IMR-90 (cell line): ENCODE data around the gene TMEM237. TPM values are rescaled to one million over a fixed set of nuclear protein-coding genes. Genes with fewer than 3 reads are reported as not detected.

ENCODE experiments used
- ATAC-seq: fragments of 200-7000 bp; cut with Tn5 transposase; 2 replicates; pipeline ENCODE4 v1.9.1; 2020; ENCODE audit warnings: low read depth, mild to moderate bottlenecking, moderate library complexity
- BruUV-seq: library from RNA; stranded (reverse); fragments of 400-500 nt; replicated peaks from 2 replicates; lab custom pipeline; 2021; lab: Mats Ljungman, UMichigan
- CTCF ChIA-PET: fragments of 300-600 bp; formaldehyde crosslinking; extraction: SDS; loops from one replicate; lab custom pipeline; 2021; ENCODE audit warnings: antibody characterized with exemption; lab: Yijun Ruan, JAX
- POLR2A ChIA-PET: fragments of 300-600 bp; sonication (Branson Sonifier 250); formaldehyde crosslinking; loops from one replicate; lab custom pipeline; 2022; ENCODE audit warnings: antibody characterized with exemption; ENCODE audit not compliant: unreplicated experiment; lab: Charles Lee
- DNase-seq: peaks from one replicate; pipeline ENCODE4 v3.0.0; 2013
- H2AFZ ChIP-seq: replicated peaks from 2 replicates; pipeline ENCODE3; 2013; ENCODE audit warnings: low read length, mild to moderate bottlenecking; ENCODE audit not compliant: poor library complexity
- H2AK5ac ChIP-seq: 2 replicates; pipeline ENCODE4 v1.6.1; 2013; ENCODE audit warnings: low read depth, low read length, inconsistent platforms
- H2AK9ac ChIP-seq: replicated peaks from 2 replicates; pipeline ENCODE3; 2013; ENCODE audit warnings: mild to moderate bottlenecking, low read depth, low read length, moderate library complexity; ENCODE audit not compliant: poor library complexity
- H2BK120ac ChIP-seq: 2 replicates; pipeline ENCODE4 v1.6.1; 2013; ENCODE audit warnings: low read depth, low read length, inconsistent platforms
- H2BK15ac ChIP-seq: 3 replicates; pipeline ENCODE4 v1.6.1; 2013; ENCODE audit warnings: low read depth, low read length, inconsistent platforms
- H2BK20ac ChIP-seq: 2 replicates; pipeline ENCODE4 v1.6.1; 2013; ENCODE audit warnings: low read depth, mild to moderate bottlenecking, inconsistent platforms, low read length, moderate library complexity
- H2BK5ac ChIP-seq: 2 replicates; pipeline ENCODE4 v1.6.1; 2013; ENCODE audit warnings: mild to moderate bottlenecking, low read depth, low read length, inconsistent platforms; ENCODE audit not compliant: poor library complexity, severe bottlenecking
- H3K14ac ChIP-seq: replicated peaks from 2 replicates; pipeline ENCODE4 v1.6.1; 2013; ENCODE audit warnings: low read depth, low read length, inconsistent platforms
- H3K18ac ChIP-seq: 2 replicates; pipeline ENCODE4 v1.6.1; 2013; ENCODE audit warnings: low read depth, low read length, control low read depth
- H3K23ac ChIP-seq: 2 replicates; pipeline ENCODE4 v1.6.1; 2013; ENCODE audit warnings: low read depth, low read length, inconsistent platforms
- H3K27ac ChIP-seq: 2 replicates; pipeline ENCODE4 v1.5.1; 2013; ENCODE audit warnings: mild to moderate bottlenecking, control low read depth, low read length; ENCODE audit not compliant: insufficient read depth
- H3K27me3 ChIP-seq: 2 replicates; pipeline ENCODE4 v1.6.1; 2013; ENCODE audit warnings: low read length; ENCODE audit not compliant: control insufficient read depth, insufficient read depth
- H3K36me3 ChIP-seq: 2 replicates; pipeline ENCODE4 v1.6.1; 2013; ENCODE audit warnings: low read length, mixed read lengths; ENCODE audit not compliant: control insufficient read depth, insufficient read depth
- H3K4ac ChIP-seq: 2 replicates; pipeline ENCODE4 v1.6.1; 2013; ENCODE audit warnings: low read depth, low read length, inconsistent platforms
- H3K4me1 ChIP-seq: 2 replicates; pipeline ENCODE4 v1.6.1; 2013; ENCODE audit warnings: low read length, mixed read lengths; ENCODE audit not compliant: control insufficient read depth, insufficient read depth
- H3K4me2 ChIP-seq: 2 replicates; pipeline ENCODE4 v1.6.1; 2013; ENCODE audit warnings: low read depth, mild to moderate bottlenecking, control low read depth, low read length, moderate library complexity
- H3K4me3 ChIP-seq: 2 replicates; pipeline ENCODE4 v1.5.1; 2013; ENCODE audit warnings: low read depth, mild to moderate bottlenecking, control low read depth, low read length, moderate library complexity; ENCODE audit not compliant: insufficient read depth
- H3K56ac ChIP-seq: 2 replicates; pipeline ENCODE4 v1.6.1; 2013; ENCODE audit warnings: low read length, inconsistent platforms; ENCODE audit not compliant: insufficient read depth; ENCODE audit errors: extremely low read depth
- H3K79me1 ChIP-seq, 2 experiments: 2 replicates each; pipeline ENCODE4 v1.6.1; 2013; ENCODE audit warnings: low read length in 2 of 2, inconsistent platforms in 1 of 2, low read depth in 1 of 2
- H3K9ac ChIP-seq: 2 replicates; pipeline ENCODE4 v1.6.1; 2013; ENCODE audit warnings: low read depth, low read length, control low read depth
- H3K9me1 ChIP-seq: 2 replicates; pipeline ENCODE4 v1.6.1; 2013; ENCODE audit warnings: low read length, inconsistent platforms; ENCODE audit not compliant: insufficient read depth
- H3K9me3 ChIP-seq: 2 replicates; pipeline ENCODE4 v1.6.1; 2013; ENCODE audit warnings: low read length; ENCODE audit not compliant: control insufficient read depth, insufficient read depth
- H4K20me1 ChIP-seq: 2 replicates; pipeline ENCODE4 v1.6.1; 2013; ENCODE audit warnings: low read length, inconsistent platforms; ENCODE audit not compliant: insufficient read depth
- H4K5ac ChIP-seq: 2 replicates; pipeline ENCODE4 v1.6.1; 2013; ENCODE audit warnings: mild to moderate bottlenecking, low read depth, low read length, control low read depth
- H4K8ac ChIP-seq, 2 experiments: 2 replicates each; pipeline ENCODE4 v1.6.1; 2013; ENCODE audit warnings: low read depth in 2 of 2, low read length in 2 of 2, control low read depth in 1 of 2, inconsistent platforms in 1 of 2
- H4K91ac ChIP-seq: 2 replicates; pipeline ENCODE4 v1.6.1; 2013; ENCODE audit warnings: low read depth, low read length, inconsistent platforms; ENCODE audit not compliant: insufficient read depth
- BHLHE40 ChIP-seq: fragments of 150-350 bp; IDR thresholded peaks from 2 replicates; pipeline ENCODE4 v1.6.1; 2016; ENCODE audit warnings: mild to moderate bottlenecking, low read depth, low read length
- WGBS, 2 experiments: methylation state at CpG; one replicate each; pipeline versions ENCODE4 v1.1.5 to v1.1.7; 2013; ENCODE audit warnings: missing lambda C conversion rate in 2 of 2; ENCODE audit not compliant: insufficient read length in 1 of 2; ENCODE audit errors: extremely low coverage in 2 of 2; 5-methylcytosine and 5-hydroxymethylcytosine counted together
- dilution Hi-C: fragments of 300-500 bp; cut with HindIII; formaldehyde crosslinking; loops from one replicate; pipeline ENCODE4 v1.14.3; 2018; ENCODE audit warnings: low sequenced_read_pairs; ENCODE audit not compliant: unreplicated experiment
- in situ Hi-C: fragments of 300-500 bp; cut with MboI; formaldehyde crosslinking; loops from 3 replicates; pipeline ENCODE4 v1.14.3; 2019; ENCODE audit warnings: low sequenced_read_pairs, inconsistent platforms, mixed read lengths
- intact Hi-C: fragments of 100-400 bp; cut with micrococcal nuclease; formaldehyde crosslinking; loops from 2 replicates; pipeline ENCODE4 v1.10.0; 2022
- polyA plus RNA-seq, 3 experiments: library from polyadenylated mRNA; depleted of rRNA; stranded (reverse); fragments of >200 nt; gene quantifications; 2 replicates each; pipeline ENCODE4 v1.2.3, GENCODE V29; 2012; ENCODE audit warnings: low replicate concordance in 1 of 3
- total RNA-seq: library from RNA; depleted of rRNA; stranded (reverse); fragments of >200 nt; gene quantifications from 2 replicates; pipeline ENCODE4 v1.2.3, GENCODE V29; 2012

Gene TMEM237
- total and polyA plus RNA-seq, 2 of the 4 experiments (the other 2 are of a cell fraction), result 29.4 to 58.8 TPM

- H3K4me2 ChIP-seq, result no peak overlapping the region
- H4K91ac ChIP-seq, result no peak overlapping the region
- H3K9ac ChIP-seq, result no peak overlapping the region
- no peak overlapping the region for H2BK20ac ChIP-seq
- H3K18ac ChIP-seq, result no peak overlapping the region
- dilution Hi-C loops, result no loop called here
- no peak overlapping the region for H4K8ac ChIP-seq
- no peak overlapping the region for H2BK120ac ChIP-seq
- H3K27ac ChIP-seq, result no peak overlapping the region
- H2AFZ ChIP-seq, result no peak overlapping the region
- H2BK5ac ChIP-seq, result no peak overlapping the region
- H3K36me3 ChIP-seq, result no peaks in the 10 kb centered on the region
- WGBS, 2 experiments, result no CpG with 5 or more reads among the region's 1 CpG
- ATAC-seq (no peak), DNase-seq (no peak)
- TF ChIP-seq BHLHE40, result no peak
- H3K14ac ChIP-seq, result no peak overlapping the region
- H4K5ac ChIP-seq, result no peak overlapping the region
- H2BK15ac ChIP-seq, result no peak overlapping the region
- H3K23ac ChIP-seq, result no peak overlapping the region
- no peak overlapping the region for H3K56ac ChIP-seq
- H2AK5ac ChIP-seq, result no peak overlapping the region
- H3K4me3 ChIP-seq, result no peak overlapping the region
- H3K9me3 ChIP-seq, result no peaks in the 10 kb centered on the region
- ChIA-PET POLR2A (no interaction called here), CTCF (interaction anchor here (0.8 to 1.0 kb wide), 2 partner anchors 10 to 21 kb away, joined by 3 read pairs; no protein-coding TSS in a partner anchor)
- no peak overlapping the region for H2AK9ac ChIP-seq
- BruUV-seq, result no TSS peak
- H3K9me1 ChIP-seq, result peaks cover 3% of the 10 kb centered on the region; the same call in 1 of the 2 replicates
- in situ Hi-C loops, result loop anchor here (25.0 kb wide), 1 partner anchor 371 kb away; no protein-coding TSS in a partner anchor
- no peaks in the 10 kb centered on the region for H3K79me1 ChIP-seq
- H4K20me1 ChIP-seq, result no peaks in the 10 kb centered on the region
- H3K4me1 ChIP-seq, result no peaks in the 10 kb centered on the region
- no peak overlapping the region for H3K4ac ChIP-seq
- H3K27me3 ChIP-seq, result no peaks in the 10 kb centered on the region
- intact Hi-C loops, result no loop called here
Measured at GRCh38 chr2:201608021-201608420, 35.3 kb downstream of the TMEM237 start.
